Ureter (tissue), 1 donor: ENCODE results near the gene ITGB1BP1. TPM values are rescaled to one million over a fixed set of nuclear protein-coding genes. Genes with fewer than 3 reads are reported as not detected.

Experiments
- DNase-seq: peaks from one replicate; pipeline ENCODE4 v3.0.0-alpha.2; 2020; ENCODE audit warnings: low spot score
- total RNA-seq: library from RNA; stranded (reverse); gene quantifications from one replicate; pipeline ENCODE4 v1.2.4, GENCODE V29; 2023
- donor health status: DM: yes; HTN: yes; CAD: no.

ITGB1BP1 gene
- total RNA-seq, result 79.5 TPM

DNA sequence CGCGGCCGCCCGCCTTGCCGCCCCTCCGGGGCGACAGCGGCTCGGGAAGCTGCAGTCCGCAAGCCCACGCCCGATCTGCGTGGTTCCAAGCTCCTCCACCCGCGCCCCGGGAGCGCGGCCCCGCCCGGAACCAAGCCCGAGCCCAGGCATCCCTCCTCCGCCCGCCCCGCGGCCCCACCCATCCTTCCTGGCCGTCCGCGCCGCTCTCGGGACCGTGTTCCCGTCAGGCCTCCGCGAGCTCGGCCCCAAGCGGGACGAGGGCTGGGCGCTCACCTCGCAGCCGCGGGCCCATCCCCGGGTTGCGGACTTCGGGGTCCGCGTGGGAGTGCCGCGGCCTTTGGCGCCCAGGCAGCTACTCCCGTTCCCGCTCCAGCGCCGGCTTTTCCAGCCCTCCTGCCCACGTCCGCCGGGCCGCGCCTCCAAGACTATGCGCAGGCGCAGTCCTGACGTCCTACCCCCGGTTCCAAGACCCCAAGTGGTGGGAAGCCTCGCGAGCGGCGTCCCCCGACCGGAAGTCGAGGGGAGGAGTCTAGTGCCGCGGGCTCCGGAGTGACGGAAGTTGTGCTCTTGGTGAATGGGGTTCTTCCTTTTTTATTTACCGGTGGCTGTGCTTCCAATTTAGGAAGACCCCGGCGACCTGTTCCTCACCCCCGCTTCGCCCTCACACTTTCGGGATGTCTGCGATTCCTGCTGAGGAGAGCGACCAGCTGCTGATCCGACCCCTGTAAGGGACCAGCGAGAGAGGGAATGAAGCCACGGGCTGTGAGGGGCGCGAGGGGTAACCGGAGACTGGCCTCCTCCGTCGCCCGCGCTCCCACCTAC, at the start of gene ITGB1BP1, which contains the start of gene CPSF3:
Gene ITGB1BP1, minus strand, starts transcription at position 429 of the 822 bp plus-strand sequence. CDS start 4,831 bp downstream, outside the sequence.
Gene CPSF3, plus strand, starts transcription at position 555 of the 822 bp plus-strand sequence. Its CDS starts 120 bp downstream, at position 675.
- peak; percentile 98 for DNase-seq

- DNase-seq, result no peak
These were observed 49.2 kb upstream of the ITGB1BP1 start for GRCh38 chr2:9472511-9472910.

DNA sequence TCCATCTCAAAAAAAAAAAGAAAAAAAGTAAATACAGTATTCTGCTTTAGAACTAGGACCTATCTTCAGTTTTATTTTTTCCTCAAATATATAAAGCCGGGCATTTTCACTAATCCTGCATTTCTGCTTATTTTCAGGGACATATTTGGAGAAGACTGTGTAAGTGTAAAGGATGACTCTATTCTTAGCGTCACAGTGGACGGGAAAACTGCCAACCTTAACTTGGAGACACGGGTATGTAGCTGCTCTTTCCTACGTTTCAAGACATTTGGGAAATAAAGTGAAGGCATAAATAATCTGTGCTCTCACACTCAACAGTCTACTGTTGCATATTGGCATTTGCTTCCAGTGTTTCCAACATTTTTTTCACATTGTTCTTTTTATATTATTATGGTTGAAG, 47.9 kb upstream of the ITGB1BP1 start:
- no peak for DNase-seq

DNA sequence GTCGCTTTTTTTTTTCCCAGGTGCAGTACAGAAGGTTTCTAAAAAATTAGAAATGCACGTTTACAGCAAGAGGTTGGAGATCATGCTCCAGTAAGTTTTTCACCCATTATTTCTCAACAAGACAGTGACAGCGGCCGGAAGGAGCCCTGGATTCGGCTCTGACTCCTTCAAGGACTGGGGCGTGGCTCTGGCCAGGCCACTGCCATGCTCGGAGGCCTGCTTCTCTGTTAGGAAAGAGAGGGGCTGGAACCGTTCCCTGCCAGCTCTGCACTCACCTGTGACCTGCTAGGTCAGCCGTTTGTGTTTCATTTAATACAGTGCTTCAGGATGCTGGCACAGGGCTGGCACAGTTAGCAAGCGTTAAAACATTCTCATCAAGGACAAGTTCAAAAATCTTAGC, 44.4 kb upstream of the ITGB1BP1 start:
- no peak for DNase-seq

DNA sequence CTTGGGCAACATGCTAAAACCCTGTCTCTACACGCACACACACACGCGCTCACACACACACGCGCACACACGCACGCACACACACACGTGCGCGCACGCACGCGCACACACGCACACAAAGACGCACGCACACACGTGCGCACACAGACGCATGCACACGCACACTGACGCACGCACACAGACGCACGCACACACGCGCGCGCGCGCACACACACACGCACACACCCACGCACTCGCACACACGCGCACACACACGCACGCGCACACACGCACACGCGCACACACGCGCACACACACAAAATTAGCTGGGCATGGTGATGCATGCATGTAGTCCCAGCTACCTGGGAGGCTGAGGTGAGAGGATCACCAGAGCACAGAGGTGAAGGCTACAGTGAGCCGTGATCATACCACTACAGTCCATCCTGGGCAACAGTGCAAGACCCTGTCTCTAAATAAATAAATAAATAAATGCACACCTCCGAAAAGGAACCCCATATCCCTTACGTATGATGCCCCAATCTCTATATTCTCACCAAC, 42.9 kb upstream of the ITGB1BP1 start:
- DNase-seq, result no peak

DNA sequence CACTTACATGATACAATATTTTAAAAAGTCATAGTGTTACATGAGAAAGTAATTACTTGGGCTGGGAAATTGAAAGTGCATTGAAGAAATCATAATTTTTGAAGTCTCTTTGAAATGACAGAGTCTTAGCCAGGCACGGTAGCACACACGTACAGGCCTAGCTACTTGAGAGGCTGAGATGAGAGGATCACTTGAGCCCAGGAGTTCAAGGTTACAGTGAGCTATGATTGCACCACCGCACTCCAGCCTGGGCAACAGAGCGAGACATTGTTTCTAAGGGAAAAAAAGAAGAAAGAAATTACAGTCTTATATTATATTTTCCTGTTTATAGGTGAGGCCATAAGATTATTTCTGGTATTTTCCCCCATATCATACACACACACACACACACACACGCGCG, 41.8 kb upstream of the ITGB1BP1 start:
- no peak for DNase-seq

- no peak for DNase-seq
These were observed 40.3 kb upstream of the ITGB1BP1 start for GRCh38 chr2:9463698-9464034.

GRCh38 chr2:9462886-9463697, 39.8 kb upstream of the ITGB1BP1 start:
- no peak for DNase-seq

- no peak for DNase-seq
These were observed 39.0 kb upstream of the ITGB1BP1 start for GRCh38 chr2:9462313-9462712.

DNA sequence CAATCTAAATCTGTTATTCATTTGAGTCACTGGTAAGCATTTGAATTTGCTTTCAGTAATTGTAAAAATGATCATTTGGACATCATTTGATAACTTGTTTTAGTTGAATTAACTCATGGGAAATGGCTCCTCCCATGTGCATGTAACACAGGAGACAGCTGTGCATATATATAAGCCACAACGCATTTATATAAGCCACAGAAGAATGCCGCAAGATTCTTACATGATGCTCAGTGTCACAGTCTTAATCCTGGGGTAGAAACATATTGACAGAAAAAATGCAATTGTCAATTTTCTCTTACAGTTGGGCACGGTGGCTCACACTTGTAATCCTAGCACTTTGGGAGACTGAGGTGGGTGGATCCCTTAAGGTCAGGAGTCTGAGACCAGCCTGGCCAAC, 37.8 kb upstream of the ITGB1BP1 start:
- no peak for DNase-seq

DNA sequence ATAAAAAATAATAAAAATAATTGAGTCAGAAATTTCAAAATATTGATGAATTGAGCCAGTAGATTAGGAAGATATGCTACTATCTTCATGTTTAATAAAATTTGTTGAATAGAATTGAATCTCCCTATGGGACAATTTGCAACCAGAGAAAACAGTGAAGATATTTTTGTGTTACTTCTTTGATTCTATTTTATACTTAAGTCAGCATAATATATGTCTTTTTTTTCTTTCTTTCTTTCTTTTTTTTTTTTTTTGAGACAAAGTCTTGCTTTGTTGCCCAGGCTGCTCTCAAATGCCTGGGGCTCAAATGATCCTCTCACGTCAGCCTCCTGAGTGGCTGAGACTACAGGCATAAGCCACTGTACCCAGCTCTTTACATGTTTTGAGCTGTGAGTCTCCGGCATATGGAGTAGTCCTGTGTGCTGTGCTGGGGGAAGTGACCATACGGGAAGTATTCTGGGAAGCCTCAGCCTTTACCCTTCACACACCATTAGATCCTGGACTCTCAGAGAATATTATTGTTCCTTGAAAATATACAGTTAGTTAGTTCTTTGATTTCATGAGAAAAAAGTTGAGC, 37.2 kb upstream of the ITGB1BP1 start:
- DNase-seq, result no peak

- DNase-seq, result no peak
These were observed 27.9 kb upstream of the ITGB1BP1 start for GRCh38 chr2:9451231-9451630.

- DNase-seq, result no peak
These were observed 21.8 kb upstream of the ITGB1BP1 start for GRCh38 chr2:9445089-9445488.

DNA sequence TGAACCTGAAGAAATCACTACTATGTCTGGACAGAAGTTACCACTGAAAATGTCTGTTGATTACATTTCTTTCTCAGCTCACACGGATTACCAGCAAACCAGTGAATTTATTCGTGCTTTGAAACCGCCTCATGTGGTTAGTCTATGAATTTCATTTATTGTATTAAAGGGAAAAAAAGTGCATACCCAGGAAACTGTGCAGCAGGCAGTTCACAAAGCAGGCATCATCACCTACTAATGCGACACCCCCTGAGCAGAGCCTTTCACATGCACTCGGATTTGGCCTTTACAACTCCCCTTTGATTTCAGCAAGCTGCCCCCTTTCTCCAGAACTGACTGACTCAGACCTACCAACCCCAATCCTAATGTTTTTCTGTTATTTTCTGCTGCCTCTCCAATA, 20.2 kb upstream of the ITGB1BP1 start:
- DNase-seq, result no peak

GRCh38 chr2:9441556-9441955, 18.2 kb upstream of the ITGB1BP1 start:
- DNase-seq, result no peak

GRCh38 chr2:9440058-9440727, 16.9 kb upstream of the ITGB1BP1 start:
- no peak for DNase-seq

- no peak for DNase-seq
These were observed 16.2 kb upstream of the ITGB1BP1 start for GRCh38 chr2:9439536-9439935.

DNA sequence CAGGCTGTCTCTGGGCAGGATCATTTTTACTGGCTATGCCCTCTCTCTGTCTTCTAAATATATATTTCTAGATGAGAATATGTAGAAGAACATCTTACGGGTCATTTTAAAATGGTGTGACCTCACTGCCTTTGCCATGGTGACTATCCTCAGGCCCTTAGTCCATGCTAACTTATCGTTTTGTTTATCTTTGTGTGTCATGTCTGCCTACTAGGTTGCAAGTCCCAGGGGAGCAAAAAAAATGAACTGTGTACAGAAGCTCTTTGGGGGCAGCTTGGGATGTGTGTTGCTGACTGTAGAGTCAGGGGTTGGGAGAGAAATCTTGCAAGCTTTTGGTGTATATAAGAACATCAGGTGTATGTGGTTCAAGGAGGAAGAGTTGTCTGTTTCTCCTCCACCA, 11.2 kb upstream of the ITGB1BP1 start:
- DNase-seq, result no peak

DNA sequence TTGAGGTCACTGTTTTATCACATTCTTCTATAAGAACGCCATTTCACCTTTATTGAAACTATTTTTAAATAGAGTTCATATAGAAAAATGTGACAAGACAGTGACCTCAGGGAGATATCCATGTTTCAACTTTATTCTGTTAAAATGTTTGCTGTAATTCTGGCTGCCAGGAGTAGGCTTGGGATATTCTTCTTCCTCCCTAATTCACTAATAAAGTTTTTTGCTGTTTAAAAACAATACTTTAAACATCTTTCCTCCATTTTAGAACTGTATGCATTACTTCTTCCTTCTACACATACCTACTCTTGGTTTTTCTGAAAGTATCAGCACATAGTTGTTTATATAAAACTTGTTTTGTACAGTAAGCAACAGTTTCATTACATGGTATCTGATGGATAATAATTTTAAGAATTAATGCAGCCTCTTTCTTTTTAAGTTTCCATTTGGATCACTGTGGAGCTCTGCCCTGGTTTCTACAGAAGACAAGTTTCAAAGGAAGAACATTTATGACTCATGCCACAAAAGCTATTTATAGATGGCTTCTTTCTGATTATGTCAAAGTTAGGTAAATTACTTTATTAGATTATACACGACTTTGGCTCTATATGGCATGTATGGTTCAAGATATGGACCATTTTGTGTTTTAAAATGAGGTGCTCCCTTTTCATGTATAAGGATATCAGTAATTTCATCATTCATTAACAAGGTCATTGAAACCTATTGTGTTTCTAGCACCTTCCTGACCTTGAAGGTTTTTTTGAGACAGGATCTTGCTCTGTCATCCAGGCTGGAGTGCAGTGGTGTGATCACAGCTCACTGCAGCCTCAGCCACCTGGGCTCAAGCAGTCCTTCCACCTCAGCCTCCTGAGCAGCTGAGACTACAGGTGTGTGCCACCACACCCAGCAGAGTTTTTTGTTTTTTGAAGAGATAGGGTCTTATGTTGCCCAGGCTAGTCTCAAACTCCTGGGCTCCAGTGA, 7.3 kb upstream of the ITGB1BP1 start:
- DNase-seq, result no peak

DNA sequence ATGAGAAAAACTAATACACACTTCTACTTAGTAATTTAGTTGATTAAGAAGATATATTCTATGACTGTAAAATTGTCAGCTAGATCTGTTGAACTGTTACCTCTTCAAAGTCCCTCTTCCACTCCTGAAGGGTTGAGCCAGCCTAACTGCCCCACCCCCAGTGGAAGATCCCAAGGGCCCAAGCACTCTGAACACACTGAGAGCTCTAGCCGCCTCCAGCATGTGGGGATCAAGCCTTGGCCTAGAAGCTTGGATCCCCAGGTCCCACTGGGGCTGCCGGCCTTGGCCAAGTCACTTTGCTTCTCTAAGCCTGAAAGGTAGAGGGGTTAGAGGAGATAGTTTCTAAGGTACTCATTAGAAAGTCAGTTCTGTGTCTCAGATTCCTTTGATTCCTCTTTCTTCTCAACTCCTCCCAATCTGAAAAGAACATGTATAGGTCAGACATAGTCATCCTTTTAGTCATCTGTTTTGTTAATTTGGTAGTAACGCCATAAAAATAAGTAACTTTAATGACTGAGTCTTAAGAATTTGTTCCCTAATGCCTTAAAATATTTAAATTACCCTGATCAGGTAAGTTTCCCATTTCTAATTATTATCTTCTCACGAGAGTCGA, 5.7 kb upstream of the ITGB1BP1 start:
- no peak for DNase-seq
